Neuronal stem cell (in vitro differentiated cells): ENCODE measurements around the gene MS4A2.

Experiments
- DNase-seq: peaks from one replicate; pipeline ENCODE4 v3.0.0-alpha.2; 2013; ENCODE audit warnings: low spot score
- H2AFZ ChIP-seq: one replicate; pipeline ENCODE4 v1.6.1; 2013; ENCODE audit warnings: mild to moderate bottlenecking, low read length, inconsistent platforms
- H2AK5ac ChIP-seq: 2 replicates; pipeline ENCODE4 v1.6.1; 2013; ENCODE audit warnings: low read depth, mild to moderate bottlenecking, inconsistent platforms, low read length, moderate library complexity, mixed read lengths
- H2BK120ac ChIP-seq: 2 replicates; pipeline ENCODE4 v1.6.1; 2013; ENCODE audit warnings: low read depth, mild to moderate bottlenecking, inconsistent platforms, low read length, moderate library complexity, mixed read lengths
- H2BK12ac ChIP-seq: one replicate; pipeline ENCODE4 v1.6.1; 2013; ENCODE audit warnings: low read length, inconsistent platforms
- H2BK15ac ChIP-seq: 2 replicates; pipeline ENCODE4 v1.6.1; 2013; ENCODE audit warnings: mild to moderate bottlenecking, low read length, inconsistent platforms, mixed read lengths
- H2BK5ac ChIP-seq: one replicate; pipeline ENCODE4 v1.6.1; 2013; ENCODE audit warnings: inconsistent platforms, mild to moderate bottlenecking, low read length, moderate library complexity
- H3K14ac ChIP-seq: one replicate; pipeline ENCODE4 v1.6.1; 2013; ENCODE audit warnings: low read length, inconsistent platforms
- H3K18ac ChIP-seq: 2 replicates; pipeline ENCODE4 v1.6.1; 2013; ENCODE audit warnings: low read length, inconsistent platforms
- H3K23ac ChIP-seq: 2 replicates; pipeline ENCODE4 v1.6.1; 2013; ENCODE audit warnings: low read depth, mild to moderate bottlenecking, mixed read lengths, low read length, inconsistent platforms; ENCODE audit not compliant: poor library complexity
- H3K27ac ChIP-seq: replicated peaks from 3 replicates; pipeline ENCODE4 v1.5.1; 2013; ENCODE audit warnings: low read length, inconsistent platforms
- H3K27me3 ChIP-seq, 3 experiments: 2 replicates each; pipeline ENCODE4 v1.6.1; 2013; ENCODE audit warnings: low read length in 3 of 3, mild to moderate bottlenecking in 2 of 3, inconsistent platforms in 1 of 3, low read depth in 1 of 3, mixed read lengths in 1 of 3, moderate library complexity in 1 of 3; ENCODE audit not compliant: control insufficient read depth in 3 of 3, insufficient read depth in 3 of 3
- H3K36me3 ChIP-seq, 2 donors: replicated peaks in 1 of 2; 2 replicates each; pipeline ENCODE4 v1.6.1; 2013; ENCODE audit warnings: low read length in 2 of 2; ENCODE audit not compliant: control insufficient read depth in 2 of 2, insufficient read depth in 2 of 2
- H3K4ac ChIP-seq: 2 replicates; pipeline ENCODE4 v1.6.1; 2013; ENCODE audit warnings: inconsistent platforms, mild to moderate bottlenecking, low read length, moderate library complexity
- H3K4me1 ChIP-seq, 2 donors: 1 replicate in 1 of 2; 2 replicates in 1 of 2; pipeline ENCODE4 v1.6.1; 2013; ENCODE audit warnings: low read length in 2 of 2, low read depth in 1 of 2; ENCODE audit not compliant: control insufficient read depth in 2 of 2, insufficient read depth in 1 of 2
- H3K4me2 ChIP-seq: one replicate; pipeline ENCODE4 v1.6.1; 2013; ENCODE audit warnings: mild to moderate bottlenecking, low read length, inconsistent platforms; ENCODE audit not compliant: insufficient read depth, poor library complexity, severe bottlenecking
- H3K4me3 ChIP-seq, 2 donors: 2 replicates each; pipeline ENCODE4 v1.5.1; 2013; ENCODE audit warnings: low read length in 2 of 2, mild to moderate bottlenecking in 2 of 2, inconsistent platforms in 1 of 2, moderate library complexity in 1 of 2
- H3K79me1 ChIP-seq: one replicate; pipeline ENCODE4 v1.6.1; 2013; ENCODE audit warnings: low read depth, mild to moderate bottlenecking, inconsistent platforms, low read length, moderate library complexity
- H3K9ac ChIP-seq: one replicate; pipeline ENCODE4 v1.6.1; 2013; ENCODE audit warnings: mild to moderate bottlenecking, low read depth, low read length, inconsistent platforms; ENCODE audit not compliant: poor library complexity
- H3K9me3 ChIP-seq, 2 donors: replicated peaks in 1 of 2; 2 replicates each; pipeline versions ENCODE3 to v1.6.1; 2013; ENCODE audit warnings: low read length in 2 of 2, mild to moderate bottlenecking in 2 of 2, inconsistent platforms in 1 of 2, low read depth in 1 of 2, mixed read lengths in 1 of 2, moderate library complexity in 1 of 2; ENCODE audit not compliant: control insufficient read depth in 2 of 2, insufficient read depth in 1 of 2
- H4K8ac ChIP-seq: one replicate; pipeline ENCODE4 v1.6.1; 2013; ENCODE audit warnings: low read depth, mild to moderate bottlenecking, inconsistent platforms, low read length, moderate library complexity
- H4K91ac ChIP-seq: one replicate; pipeline ENCODE4 v1.6.1; 2013; ENCODE audit warnings: low read length, low read depth, mild to moderate bottlenecking, inconsistent platforms; ENCODE audit not compliant: poor library complexity
- WGBS, 2 donors: extraction: QIAGEN DNeasy Blood & Tissue Kit; methylation state at CpG; one replicate each; pipeline ENCODE4 v1.1.7; 2013; ENCODE audit warnings: missing lambda C conversion rate in 2 of 2, mixed read lengths in 1 of 2; ENCODE audit not compliant: insufficient read length in 2 of 2, insufficient replicate concordance in 1 of 2; ENCODE audit errors: extremely low coverage in 2 of 2; 5-methylcytosine and 5-hydroxymethylcytosine counted together

Gene MS4A2

DNA sequence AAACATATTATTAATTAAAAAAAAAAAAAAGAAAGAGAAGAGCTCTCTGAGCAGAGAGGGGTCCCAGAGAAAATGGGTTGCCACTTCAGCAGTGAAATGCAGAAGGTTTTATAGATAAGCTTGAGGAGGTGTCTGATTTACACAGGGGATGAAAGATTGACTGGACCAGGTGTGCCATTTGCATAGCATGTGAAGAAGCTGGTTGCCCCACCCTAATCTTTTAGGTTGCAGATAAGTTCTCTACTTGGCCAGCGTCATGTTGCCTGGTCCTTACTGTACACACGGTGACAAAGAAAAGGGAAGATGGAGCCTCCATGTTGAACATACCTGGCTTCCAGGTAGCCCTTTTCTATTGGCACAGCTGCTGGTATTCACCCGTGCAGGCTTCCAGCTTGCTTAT lies 41.4 kb downstream of the MS4A2 start:
- H2BK15ac ChIP-seq = no peak overlapping the region
- H4K91ac ChIP-seq = no peak overlapping the region
- no peaks in the 10 kb centered on the region for H3K36me3 ChIP-seq
- no peak overlapping the region for H2BK12ac ChIP-seq
- H2BK120ac ChIP-seq = no peak overlapping the region
- H3K79me1 ChIP-seq = no peaks in the 10 kb centered on the region
- no peak overlapping the region for H3K4ac ChIP-seq
- no CpG with 5 or more reads among the region's 3 CpGs for WGBS, 2 donors
- no peaks in the 10 kb centered on the region for H3K27me3 ChIP-seq
- H3K4me2 ChIP-seq = no peak overlapping the region
- H3K18ac ChIP-seq = no peak overlapping the region
- H3K9ac ChIP-seq = no peak overlapping the region
- H3K27ac ChIP-seq = no peak overlapping the region
- no peak overlapping the region for H2AK5ac ChIP-seq
- H3K4me1 ChIP-seq = no peaks in the 10 kb centered on the region
- no peak overlapping the region for H4K8ac ChIP-seq
- H2BK5ac ChIP-seq = no peak overlapping the region
- H3K14ac ChIP-seq = no peak overlapping the region
- no peak overlapping the region for H3K23ac ChIP-seq
- H2AFZ ChIP-seq = no peak overlapping the region
- H3K4me3 ChIP-seq = no peak overlapping the region
- no peak for DNase-seq
- peaks cover 0 to 2% of the 10 kb centered on the region in 2 donors for H3K9me3 ChIP-seq

GRCh38 chr11:60130496-60130895 lies 42.0 kb downstream of the MS4A2 start:
- Histone ChIP-seq H3K4me3 (no peak overlapping the region), H3K27me3 (no peaks in the 10 kb centered on the region), H3K18ac (no peak overlapping the region), H2BK5ac (no peak overlapping the region), H4K91ac (no peak overlapping the region), H3K9me3 (peaks cover 0 to 2% of the 10 kb centered on the region in 2 donors), H3K4me1 (no peaks in the 10 kb centered on the region), H2BK12ac (no peak overlapping the region), H3K36me3 (no peaks in the 10 kb centered on the region), H3K23ac (no peak overlapping the region), H3K14ac (no peak overlapping the region), H2AK5ac (no peak overlapping the region), H3K4ac (no peak overlapping the region), H3K9ac (no peak overlapping the region), H3K27ac (no peak overlapping the region), H2AFZ (no peak overlapping the region), H2BK15ac (no peak overlapping the region), H2BK120ac (no peak overlapping the region), H3K79me1 (no peaks in the 10 kb centered on the region), H4K8ac (no peak overlapping the region), H3K4me2 (no peak overlapping the region)
- peak; percentile 39 for DNase-seq

DNA sequence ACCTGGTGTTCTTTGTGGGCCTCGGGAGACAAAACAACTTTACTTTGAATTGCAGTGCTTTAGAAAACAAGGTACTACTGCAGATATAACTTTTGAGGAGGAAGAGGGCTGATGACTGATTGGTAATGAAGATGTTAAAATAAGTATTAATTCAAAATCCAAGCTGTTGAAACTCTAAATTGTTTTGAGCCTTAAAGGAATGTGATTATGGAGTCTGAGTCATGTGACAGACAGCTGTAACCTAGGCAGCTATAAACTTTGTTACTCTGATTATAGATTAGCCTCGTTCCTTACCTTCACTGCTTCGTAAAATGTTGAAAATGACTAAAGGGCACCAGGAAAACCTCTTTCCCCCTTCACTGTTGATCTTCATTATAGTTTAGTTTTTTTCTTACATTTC lies 43.4 kb downstream of the MS4A2 start:
- no peak overlapping the region for H2BK120ac ChIP-seq
- no peak overlapping the region for H2BK12ac ChIP-seq
- no peaks in the 10 kb centered on the region for H3K79me1 ChIP-seq
- H4K8ac ChIP-seq = no peak overlapping the region
- H3K23ac ChIP-seq = no peak overlapping the region
- peaks cover 0 to 2% of the 10 kb centered on the region in 2 donors for H3K9me3 ChIP-seq
- no peak overlapping the region for H3K14ac ChIP-seq
- no peaks in the 10 kb centered on the region for H3K4me1 ChIP-seq
- no peak overlapping the region for H2AK5ac ChIP-seq
- no peaks in the 10 kb centered on the region for H3K36me3 ChIP-seq
- no peak overlapping the region for H3K27ac ChIP-seq
- no peak overlapping the region for H3K4ac ChIP-seq
- H2BK15ac ChIP-seq = no peak overlapping the region
- no peak overlapping the region for H3K4me3 ChIP-seq
- H3K4me2 ChIP-seq = no peak overlapping the region
- H3K9ac ChIP-seq = no peak overlapping the region
- H3K27me3 ChIP-seq = no peaks in the 10 kb centered on the region
- H4K91ac ChIP-seq = no peak overlapping the region
- no peak overlapping the region for H2BK5ac ChIP-seq
- H2AFZ ChIP-seq = no peak overlapping the region
- no peak for DNase-seq
- no peak overlapping the region for H3K18ac ChIP-seq
- WGBS, 2 donors = no CpG with 5 or more reads among the region's 3 CpGs

GRCh38 chr11:60133917-60134316 lies 45.5 kb downstream of the MS4A2 start:
- Histone ChIP-seq H2BK12ac (no peak overlapping the region), H3K9ac (no peak overlapping the region), H3K4ac (no peak overlapping the region), H2BK15ac (no peak overlapping the region), H3K36me3 (no peaks in the 10 kb centered on the region), H3K9me3 (peaks cover 0 to 2% of the 10 kb centered on the region in 2 donors), H3K4me1 (no peaks in the 10 kb centered on the region), H3K23ac (no peak overlapping the region), H2AFZ (no peak overlapping the region), H3K4me3 (no peak overlapping the region), H4K8ac (no peak overlapping the region), H3K14ac (no peak overlapping the region), H3K27ac (no peak overlapping the region), H3K18ac (no peak overlapping the region), H3K79me1 (no peaks in the 10 kb centered on the region), H2BK120ac (no peak overlapping the region), H3K27me3 (no peaks in the 10 kb centered on the region), H3K4me2 (no peak overlapping the region), H2AK5ac (no peak overlapping the region), H2BK5ac (no peak overlapping the region), H4K91ac (no peak overlapping the region)
- DNase-seq = no peak
- no CpG with 5 or more reads among the region's 1 CpG for WGBS, 2 donors
